Measurements from ENCODE around the gene CABLES2.

- TF ChIP-seq GATA2 (IDR thresholded peaks at IDR 0.05; ENCODE audit: low read depth, low read length) (no peak), GATA3 (IDR thresholded peaks at IDR 0.05; ENCODE audit: low read depth, low read length) (no peak)
Observed at GRCh38 chr20:62411479-62412193, 4.6 kb upstream of the CABLES2 start.

Measured in SH-SY5Y (cell line).